ENCODE data around the gene PLEKHG1. TPM values are rescaled to one million over a fixed set of nuclear protein-coding genes. Genes with fewer than 3 reads are reported as not detected.

PLEKHG1 gene
- polyA plus RNA-seq, 1 donor (not counting 4 experiments of a cell fraction or from before 2014, with no cell fraction given) = 3.8 TPM

DNA sequence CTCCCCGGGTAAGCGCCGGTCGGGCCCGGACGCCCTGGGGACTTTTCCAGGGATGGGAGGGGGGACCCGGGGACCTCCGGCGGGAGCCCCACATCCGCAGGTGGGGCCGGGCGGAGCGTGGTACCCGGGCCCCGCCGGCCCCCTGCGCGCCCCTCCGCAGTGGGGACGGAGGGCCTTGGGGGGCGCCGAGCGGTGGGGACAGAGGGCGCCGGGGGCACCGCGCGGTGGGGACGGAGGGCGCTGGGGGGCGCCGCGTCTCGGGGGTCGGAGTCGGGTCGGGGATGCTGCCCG lies 270 bp downstream of the PLEKHG1 start:
- Histone ChIP-seq H3K4me1 (ENCODE audit: control insufficient read depth, extremely low read depth, insufficient read depth, low read length) (no peaks in the 10 kb centered on the region), H3K9ac (ENCODE audit: control insufficient read depth, extremely low read depth, insufficient read depth, low read length) (peak overlapping the region; percentile 35), H2AFZ (ENCODE audit: control insufficient read depth, low read length) (no peak overlapping the region), H3K9me3 (ENCODE audit: control insufficient read depth, low read depth, low read length) (no peaks in the 10 kb centered on the region), H3K27me3 (ENCODE audit: control insufficient read depth, extremely low read depth, insufficient read depth, low read length) (peaks cover 25% of the 10 kb centered on the region), H3K4me3 (ENCODE audit: control insufficient read depth in 2 of 3, extremely low read depth in 1 of 3, insufficient read depth in 2 of 3, low read depth in 1 of 3, low read length in 3 of 3) (peak overlapping the region; percentile 71 to 82 (median 74)), H4K20me1 (ENCODE audit: control insufficient read depth, extremely low read depth, insufficient read depth, low read length) (no peaks in the 10 kb centered on the region), H3K9me1 (ENCODE audit: control insufficient read depth, extremely low read depth, insufficient read depth, low read length) (no peaks in the 10 kb centered on the region), H3K36me3 (ENCODE audit: control insufficient read depth in 2 of 2, extremely low read depth in 1 of 2, insufficient read depth in 2 of 2, low read length in 2 of 2) (no peaks in the 10 kb centered on the region), H3K4me2 (ENCODE audit: control insufficient read depth, extremely low read depth, insufficient read depth, low read depth, low read length) (peak overlapping the region; percentile 84), H3K27ac (ENCODE audit: control insufficient read depth, insufficient read depth, low read length) (no peak overlapping the region), H3K79me2 (ENCODE audit: control insufficient read depth, insufficient read depth, low read length) (no peaks in the 10 kb centered on the region)
- no peak for FAIRE-seq
- DNase-seq (ENCODE audit: low read depth, low spot score) = no peak
- dilution Hi-C loops (cut with MboI; ENCODE audit: extremely low pct_ligation_motif_present, low sequenced_read_pairs) = no loop called here
- TF ChIP-seq EZH2 (IDR thresholded peaks at IDR 0.05; ENCODE audit: low read length) = no peak
- TF ChIP-seq, protein P1, sequence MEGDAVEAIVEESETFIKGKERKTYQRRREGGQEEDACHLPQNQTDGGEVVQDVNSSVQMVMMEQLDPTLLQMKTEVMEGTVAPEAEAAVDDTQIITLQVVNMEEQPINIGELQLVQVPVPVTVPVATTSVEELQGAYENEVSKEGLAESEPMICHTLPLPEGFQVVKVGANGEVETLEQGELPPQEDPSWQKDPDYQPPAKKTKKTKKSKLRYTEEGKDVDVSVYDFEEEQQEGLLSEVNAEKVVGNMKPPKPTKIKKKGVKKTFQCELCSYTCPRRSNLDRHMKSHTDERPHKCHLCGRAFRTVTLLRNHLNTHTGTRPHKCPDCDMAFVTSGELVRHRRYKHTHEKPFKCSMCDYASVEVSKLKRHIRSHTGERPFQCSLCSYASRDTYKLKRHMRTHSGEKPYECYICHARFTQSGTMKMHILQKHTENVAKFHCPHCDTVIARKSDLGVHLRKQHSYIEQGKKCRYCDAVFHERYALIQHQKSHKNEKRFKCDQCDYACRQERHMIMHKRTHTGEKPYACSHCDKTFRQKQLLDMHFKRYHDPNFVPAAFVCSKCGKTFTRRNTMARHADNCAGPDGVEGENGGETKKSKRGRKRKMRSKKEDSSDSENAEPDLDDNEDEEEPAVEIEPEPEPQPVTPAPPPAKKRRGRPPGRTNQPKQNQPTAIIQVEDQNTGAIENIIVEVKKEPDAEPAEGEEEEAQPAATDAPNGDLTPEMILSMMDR (optimal IDR thresholded peaks at IDR 0.05 in 1 of 3, IDR thresholded peaks at IDR 0.05 in 1 of 3, conservative IDR thresholded peaks at IDR 0.05 in 1 of 3; ENCODE audit: extremely low read depth in 1 of 3, insufficient read depth in 2 of 3, low read length in 3 of 3) = no peak

DNA sequence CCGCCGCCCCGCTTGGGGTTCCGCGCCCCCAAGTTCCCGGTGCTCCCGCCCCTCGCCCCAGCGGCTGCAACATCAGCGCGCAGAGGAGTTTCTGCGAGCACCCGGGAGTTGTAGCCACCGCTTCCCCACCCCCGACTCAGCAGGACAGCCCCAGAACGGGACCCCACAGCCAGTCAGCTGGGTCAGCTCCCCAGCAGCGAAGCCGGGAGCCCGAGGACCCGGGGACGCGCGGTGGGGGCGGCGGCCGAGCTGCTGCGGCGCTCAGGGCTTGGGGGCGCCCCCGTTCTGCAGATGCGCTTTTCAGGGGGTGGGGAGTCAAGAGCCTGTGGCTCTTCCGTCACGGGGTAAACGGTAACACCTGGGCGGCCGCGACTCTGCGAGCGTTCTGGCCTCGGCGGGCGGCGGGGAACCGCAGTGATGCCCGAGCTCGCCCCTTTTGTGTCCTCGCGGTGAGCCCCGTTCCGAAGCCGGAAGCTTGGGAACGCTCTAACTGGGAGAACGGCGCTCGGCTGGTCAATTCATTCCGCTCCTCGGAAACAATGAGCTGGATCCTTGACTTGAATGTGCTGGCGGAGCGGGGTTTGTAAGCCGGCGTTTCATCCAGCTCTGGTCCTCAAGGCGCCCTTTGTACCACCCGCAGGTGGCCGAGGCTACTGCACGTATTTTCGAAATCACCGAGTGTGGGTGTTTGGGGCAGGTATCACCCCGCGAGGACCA lies 774 bp downstream of the PLEKHG1 start:
- TF ChIP-seq EZH2 (IDR thresholded peaks at IDR 0.05; ENCODE audit: low read length) = no peak
- TF ChIP-seq, protein P1 (optimal IDR thresholded peaks at IDR 0.05 in 1 of 3, IDR thresholded peaks at IDR 0.05 in 1 of 3, conservative IDR thresholded peaks at IDR 0.05 in 1 of 3; ENCODE audit: extremely low read depth in 1 of 3, insufficient read depth in 2 of 3, low read length in 3 of 3) = peak; percentile 56 to 70 (median 67)
- Histone ChIP-seq H3K4me1 (ENCODE audit: control insufficient read depth, extremely low read depth, insufficient read depth, low read length) (no peaks in the 10 kb centered on the region), H3K9me1 (ENCODE audit: control insufficient read depth, extremely low read depth, insufficient read depth, low read length) (no peaks in the 10 kb centered on the region), H3K27ac (ENCODE audit: control insufficient read depth, insufficient read depth, low read length) (no peak overlapping the region), H3K9ac (ENCODE audit: control insufficient read depth, extremely low read depth, insufficient read depth, low read length) (peak overlapping the region; percentile 35), H3K4me3 (ENCODE audit: control insufficient read depth in 2 of 3, extremely low read depth in 1 of 3, insufficient read depth in 2 of 3, low read depth in 1 of 3, low read length in 3 of 3) (peak overlapping the region; percentile 71 to 82 (median 74)), H2AFZ (ENCODE audit: control insufficient read depth, low read length) (peak overlapping the region; percentile 72), H4K20me1 (ENCODE audit: control insufficient read depth, extremely low read depth, insufficient read depth, low read length) (no peaks in the 10 kb centered on the region), H3K79me2 (ENCODE audit: control insufficient read depth, insufficient read depth, low read length) (no peaks in the 10 kb centered on the region), H3K4me2 (ENCODE audit: control insufficient read depth, extremely low read depth, insufficient read depth, low read depth, low read length) (peak overlapping the region; percentile 84), H3K36me3 (ENCODE audit: control insufficient read depth in 2 of 2, extremely low read depth in 1 of 2, insufficient read depth in 2 of 2, low read length in 2 of 2) (no peaks in the 10 kb centered on the region), H3K27me3 (ENCODE audit: control insufficient read depth, extremely low read depth, insufficient read depth, low read length) (peaks cover 25% of the 10 kb centered on the region), H3K9me3 (ENCODE audit: control insufficient read depth, low read depth, low read length) (no peaks in the 10 kb centered on the region)
- dilution Hi-C loops (cut with MboI; ENCODE audit: extremely low pct_ligation_motif_present, low sequenced_read_pairs) = no loop called here
- FAIRE-seq (no peak), DNase-seq (ENCODE audit: low read depth, low spot score) (peak; percentile 26)

All from keratinocyte (primary cell).